Measurements from ENCODE around the gene NSUN7.

Gene NSUN7

DNA sequence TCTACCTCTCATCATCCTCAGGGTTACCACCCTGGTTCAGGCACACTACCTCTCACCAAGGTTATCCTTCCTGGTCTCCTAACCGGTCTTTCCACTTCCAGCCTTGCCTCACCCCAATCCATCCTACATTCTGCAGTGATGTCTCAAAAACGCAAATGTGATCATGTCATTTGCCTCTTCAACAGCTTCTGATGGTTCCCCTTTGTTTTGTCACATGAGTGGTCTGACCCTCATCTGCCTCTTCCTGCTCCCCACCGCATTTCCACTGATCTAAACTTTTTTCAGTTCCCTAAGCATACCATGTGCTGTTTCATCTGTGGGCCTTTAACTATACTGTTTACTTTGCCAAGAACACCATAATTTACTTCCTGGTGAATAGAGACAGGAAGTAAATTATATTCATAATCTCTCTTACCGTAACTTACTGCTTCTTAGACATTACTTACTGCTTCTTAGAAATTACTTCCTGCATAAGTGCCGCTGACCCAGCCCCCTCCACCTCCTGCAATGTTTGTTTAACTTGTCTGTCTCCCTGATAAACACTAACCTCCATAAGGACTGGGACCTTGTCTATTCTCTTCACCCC lies 27.1 kb upstream of the NSUN7 start:
- in situ Hi-C loops (cut with MboI; ENCODE audit: low sequenced_read_pairs, unreplicated experiment) = no loop called here
- TF ChIP-seq, protein P1, sequence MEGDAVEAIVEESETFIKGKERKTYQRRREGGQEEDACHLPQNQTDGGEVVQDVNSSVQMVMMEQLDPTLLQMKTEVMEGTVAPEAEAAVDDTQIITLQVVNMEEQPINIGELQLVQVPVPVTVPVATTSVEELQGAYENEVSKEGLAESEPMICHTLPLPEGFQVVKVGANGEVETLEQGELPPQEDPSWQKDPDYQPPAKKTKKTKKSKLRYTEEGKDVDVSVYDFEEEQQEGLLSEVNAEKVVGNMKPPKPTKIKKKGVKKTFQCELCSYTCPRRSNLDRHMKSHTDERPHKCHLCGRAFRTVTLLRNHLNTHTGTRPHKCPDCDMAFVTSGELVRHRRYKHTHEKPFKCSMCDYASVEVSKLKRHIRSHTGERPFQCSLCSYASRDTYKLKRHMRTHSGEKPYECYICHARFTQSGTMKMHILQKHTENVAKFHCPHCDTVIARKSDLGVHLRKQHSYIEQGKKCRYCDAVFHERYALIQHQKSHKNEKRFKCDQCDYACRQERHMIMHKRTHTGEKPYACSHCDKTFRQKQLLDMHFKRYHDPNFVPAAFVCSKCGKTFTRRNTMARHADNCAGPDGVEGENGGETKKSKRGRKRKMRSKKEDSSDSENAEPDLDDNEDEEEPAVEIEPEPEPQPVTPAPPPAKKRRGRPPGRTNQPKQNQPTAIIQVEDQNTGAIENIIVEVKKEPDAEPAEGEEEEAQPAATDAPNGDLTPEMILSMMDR (IDR thresholded peaks at IDR 0.05; ENCODE audit: borderline replicate concordance, control extremely low read depth, extremely low read depth, insufficient read depth, missing control alignments) = no peak
- DNase-seq (ENCODE audit: low spot score) = peak; percentile 37

DNA sequence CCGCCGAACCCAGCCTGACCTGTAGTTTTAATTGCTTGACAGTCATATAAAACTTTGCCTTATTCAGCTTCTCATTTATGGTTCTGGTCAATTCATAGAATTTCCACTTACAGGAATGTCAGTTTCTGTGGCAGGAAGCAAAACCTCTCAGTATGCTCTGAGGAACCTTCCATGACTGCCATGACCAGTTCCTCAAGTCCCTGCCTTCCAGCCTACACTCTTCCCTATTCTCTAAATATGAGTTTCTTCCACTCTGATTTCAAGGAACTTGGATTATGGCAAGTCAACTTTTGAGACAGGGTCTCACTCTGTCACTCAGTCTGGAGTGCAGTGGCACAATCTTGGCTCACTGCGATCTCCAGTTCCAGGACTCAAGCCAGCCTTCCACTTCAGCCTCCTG lies 26.0 kb upstream of the NSUN7 start:
- DNase-seq (ENCODE audit: low spot score) = no peak

DNA sequence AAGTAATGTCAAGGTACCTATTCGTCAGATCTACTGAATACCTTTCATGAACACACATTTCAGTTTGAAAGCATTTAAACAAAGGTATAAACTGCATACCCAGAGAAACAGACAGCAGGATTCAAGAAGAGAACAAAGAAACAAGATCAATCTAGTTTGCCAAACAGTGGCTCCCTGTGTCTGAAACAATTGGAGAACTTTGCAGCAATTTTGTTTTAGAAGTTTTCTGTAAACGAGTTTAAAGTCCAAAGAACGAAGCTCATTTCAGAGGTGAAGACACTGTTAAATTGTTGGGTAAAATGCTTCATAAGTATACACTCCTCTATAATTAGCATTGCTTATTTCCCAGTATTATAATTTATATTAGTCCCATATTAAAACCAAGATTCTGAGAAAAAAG lies 21.4 kb upstream of the NSUN7 start:
- no peak for DNase-seq (ENCODE audit: low spot score)
- in situ Hi-C loops (cut with MboI; ENCODE audit: low sequenced_read_pairs, unreplicated experiment) = no loop called here
- TF ChIP-seq, protein P1 (IDR thresholded peaks at IDR 0.05; ENCODE audit: borderline replicate concordance, control extremely low read depth, extremely low read depth, insufficient read depth, missing control alignments) = no peak

More for the DNA sequence above, 26.0 kb upstream of the NSUN7 start:
- TF ChIP-seq, protein P1 (IDR thresholded peaks at IDR 0.05; ENCODE audit: borderline replicate concordance, control extremely low read depth, extremely low read depth, insufficient read depth, missing control alignments) = no peak
- in situ Hi-C loops (cut with MboI; ENCODE audit: low sequenced_read_pairs, unreplicated experiment) = no loop called here

DNA sequence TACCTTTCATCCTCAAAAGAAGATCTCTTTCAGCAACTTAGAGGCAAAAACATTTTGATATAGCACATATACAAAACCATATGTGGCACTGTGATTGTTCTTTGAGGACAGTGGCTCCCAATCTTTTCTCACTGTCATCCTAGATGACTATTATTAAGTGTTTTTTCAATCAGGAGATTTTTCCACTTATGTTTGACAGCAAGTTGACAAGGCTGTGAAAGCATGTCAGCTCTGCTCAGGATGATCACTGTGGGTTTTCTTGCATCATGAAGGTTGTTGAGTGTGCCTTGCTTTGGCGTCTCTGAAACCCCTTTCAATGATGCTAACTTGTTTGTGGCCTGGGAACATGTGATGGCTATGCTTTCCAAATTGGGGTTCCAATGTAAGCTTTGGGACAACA lies 20.2 kb upstream of the NSUN7 start:
- TF ChIP-seq, protein P1 (IDR thresholded peaks at IDR 0.05; ENCODE audit: borderline replicate concordance, control extremely low read depth, extremely low read depth, insufficient read depth, missing control alignments) = no peak
- in situ Hi-C loops (cut with MboI; ENCODE audit: low sequenced_read_pairs, unreplicated experiment) = no loop called here
- DNase-seq (ENCODE audit: low spot score) = no peak

DNA sequence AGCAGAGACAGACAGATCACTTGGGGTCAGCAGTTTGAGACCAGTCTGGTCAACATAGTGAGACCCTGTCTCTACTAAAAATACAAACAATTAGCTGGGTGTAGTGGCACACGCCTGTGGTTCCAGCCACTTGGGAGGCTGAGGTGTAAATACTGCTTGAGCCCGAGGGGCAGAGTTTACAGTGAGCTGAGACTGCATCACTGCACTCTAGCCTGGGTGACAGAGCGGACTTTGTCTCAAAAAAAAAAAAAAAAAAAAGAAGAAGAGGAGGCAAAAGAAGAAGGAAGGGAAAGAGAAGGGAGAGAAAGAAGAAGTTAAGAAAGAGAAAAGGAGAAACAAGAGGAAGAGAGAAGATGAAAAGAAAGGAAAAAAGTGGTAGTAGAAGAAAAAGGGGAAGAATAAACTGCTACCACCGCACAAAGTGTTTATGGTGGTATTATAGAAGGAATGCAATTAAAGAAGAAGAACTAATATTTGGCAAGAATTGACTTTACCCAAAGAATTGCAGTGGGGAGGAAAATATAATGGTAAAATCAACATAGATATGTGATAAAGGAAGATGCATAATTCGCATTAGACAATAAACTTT lies 19.6 kb upstream of the NSUN7 start:
- in situ Hi-C loops (cut with MboI; ENCODE audit: low sequenced_read_pairs, unreplicated experiment) = loop anchor here (10.0 kb wide), 2 partner anchors 115 to 165 kb away; no protein-coding TSS in a partner anchor
- TF ChIP-seq, protein P1 (IDR thresholded peaks at IDR 0.05; ENCODE audit: borderline replicate concordance, control extremely low read depth, extremely low read depth, insufficient read depth, missing control alignments) = no peak
- DNase-seq (ENCODE audit: low spot score) = no peak

DNA sequence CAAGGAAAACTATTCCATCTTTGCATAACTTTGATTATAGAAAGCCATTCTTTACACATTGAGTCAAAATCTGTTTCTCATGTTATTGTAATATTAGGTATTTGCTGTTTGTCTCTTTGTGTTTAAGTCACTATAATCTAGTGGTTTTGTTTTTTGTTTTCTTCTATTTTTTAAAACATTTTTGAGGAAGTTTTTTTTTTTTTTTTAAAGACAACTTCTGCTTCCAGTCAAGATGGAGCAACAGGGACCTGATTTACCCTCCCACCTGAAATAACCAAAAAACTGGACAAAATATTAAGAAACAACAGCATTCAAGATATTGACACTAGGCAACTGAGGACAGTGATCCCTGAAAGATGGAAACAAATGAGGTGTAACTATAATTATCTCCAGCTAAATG lies 18.4 kb upstream of the NSUN7 start:
- TF ChIP-seq, protein P1 (IDR thresholded peaks at IDR 0.05; ENCODE audit: borderline replicate concordance, control extremely low read depth, extremely low read depth, insufficient read depth, missing control alignments) = no peak
- no peak for DNase-seq (ENCODE audit: low spot score)
- in situ Hi-C loops (cut with MboI; ENCODE audit: low sequenced_read_pairs, unreplicated experiment) = loop anchor here (10.0 kb wide), 2 partner anchors 113 to 163 kb away; no protein-coding TSS in a partner anchor

Measured in GM13976 (cell line).